Cerebellar nuclear complex (tissue), 1 donor: ENCODE results near the gene ATXN2L.
A peak's percentile ranks its signal among the peaks of the same experiment; 100 is the strongest.
"Not testable (repeated sequence)": the region's sequence is repeated elsewhere in the genome, so short reads cannot be mapped to it uniquely, and the experiment has no call there.

Experiments
- DNase-seq, 2 experiments: peaks; one replicate each; lab custom pipeline; 2025; lab: John Stamatoyannopoulos, UW

The ATXN2L gene, protein sequence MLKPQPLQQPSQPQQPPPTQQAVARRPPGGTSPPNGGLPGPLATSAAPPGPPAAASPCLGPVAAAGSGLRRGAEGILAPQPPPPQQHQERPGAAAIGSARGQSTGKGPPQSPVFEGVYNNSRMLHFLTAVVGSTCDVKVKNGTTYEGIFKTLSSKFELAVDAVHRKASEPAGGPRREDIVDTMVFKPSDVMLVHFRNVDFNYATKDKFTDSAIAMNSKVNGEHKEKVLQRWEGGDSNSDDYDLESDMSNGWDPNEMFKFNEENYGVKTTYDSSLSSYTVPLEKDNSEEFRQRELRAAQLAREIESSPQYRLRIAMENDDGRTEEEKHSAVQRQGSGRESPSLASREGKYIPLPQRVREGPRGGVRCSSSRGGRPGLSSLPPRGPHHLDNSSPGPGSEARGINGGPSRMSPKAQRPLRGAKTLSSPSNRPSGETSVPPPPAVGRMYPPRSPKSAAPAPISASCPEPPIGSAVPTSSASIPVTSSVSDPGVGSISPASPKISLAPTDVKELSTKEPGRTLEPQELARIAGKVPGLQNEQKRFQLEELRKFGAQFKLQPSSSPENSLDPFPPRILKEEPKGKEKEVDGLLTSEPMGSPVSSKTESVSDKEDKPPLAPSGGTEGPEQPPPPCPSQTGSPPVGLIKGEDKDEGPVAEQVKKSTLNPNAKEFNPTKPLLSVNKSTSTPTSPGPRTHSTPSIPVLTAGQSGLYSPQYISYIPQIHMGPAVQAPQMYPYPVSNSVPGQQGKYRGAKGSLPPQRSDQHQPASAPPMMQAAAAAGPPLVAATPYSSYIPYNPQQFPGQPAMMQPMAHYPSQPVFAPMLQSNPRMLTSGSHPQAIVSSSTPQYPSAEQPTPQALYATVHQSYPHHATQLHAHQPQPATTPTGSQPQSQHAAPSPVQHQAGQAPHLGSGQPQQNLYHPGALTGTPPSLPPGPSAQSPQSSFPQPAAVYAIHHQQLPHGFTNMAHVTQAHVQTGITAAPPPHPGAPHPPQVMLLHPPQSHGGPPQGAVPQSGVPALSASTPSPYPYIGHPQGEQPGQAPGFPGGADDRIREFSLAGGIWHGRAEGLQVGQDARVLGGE

DNA sequence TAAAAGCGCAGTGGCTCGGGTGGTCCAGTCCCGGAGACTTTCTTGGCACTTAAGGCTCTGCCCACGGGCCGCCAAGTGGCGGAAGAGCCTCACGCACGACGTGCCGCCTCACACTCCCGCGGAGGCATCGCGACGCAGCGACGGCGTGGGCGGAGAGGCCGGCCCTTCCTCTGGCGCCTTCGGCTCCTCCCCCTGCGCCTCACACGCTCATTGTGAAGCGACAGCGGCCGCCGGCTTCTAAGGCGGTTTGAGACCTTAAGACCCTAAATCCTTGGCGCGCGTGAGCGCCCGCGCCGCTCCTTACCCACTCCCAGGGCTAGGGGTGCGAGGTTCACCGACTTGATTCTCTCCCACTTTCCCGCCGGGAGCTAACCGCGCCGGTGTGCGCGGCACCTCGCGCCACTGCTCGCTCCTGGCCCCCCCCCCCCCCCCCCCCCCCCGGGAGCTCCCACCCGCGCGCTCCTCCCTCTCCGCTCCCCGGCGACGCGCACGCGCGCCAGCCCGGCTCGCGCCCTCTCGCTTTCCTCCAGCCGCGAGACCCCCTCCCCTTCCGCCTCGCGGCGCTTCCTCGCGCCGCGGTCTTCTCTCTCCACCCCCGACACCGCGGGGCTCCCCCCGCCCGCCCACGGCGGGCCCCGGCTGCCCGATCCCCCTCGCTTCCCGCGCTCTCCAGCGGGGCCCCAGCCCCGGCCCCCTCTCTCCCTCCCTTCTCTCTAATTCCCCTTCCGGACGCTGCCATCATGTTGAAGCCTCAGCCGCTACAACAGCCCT, at the start of gene ATXN2L:
Gene ATXN2L, plus strand, starts transcription at position 480 of the 771 bp plus-strand sequence. Its CDS starts 261 bp downstream, at position 741.
- DNase-seq, result peak in 1 of 2 experiments; percentile 57

DNA sequence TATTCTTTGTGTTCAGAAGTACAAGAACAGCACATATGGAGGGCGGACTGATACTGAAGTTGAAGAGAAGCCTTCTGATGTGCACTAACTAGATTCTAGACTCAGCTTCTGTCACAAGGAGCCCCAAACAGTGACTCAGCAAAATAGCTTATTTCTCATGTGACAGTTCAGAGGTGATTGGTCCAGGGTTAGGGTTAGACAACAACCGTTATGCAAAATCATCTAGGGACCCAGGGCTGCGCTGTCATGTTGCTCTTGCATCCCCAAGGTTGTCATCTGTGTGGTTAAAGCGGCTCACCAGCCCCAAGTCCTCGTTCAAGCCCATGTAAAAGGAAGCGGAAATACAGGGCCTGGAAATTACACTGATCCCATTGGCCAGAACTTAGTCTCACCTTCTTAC, 41.1 kb upstream of the ATXN2L start:
- not testable (repeated sequence) for DNase-seq

DNA sequence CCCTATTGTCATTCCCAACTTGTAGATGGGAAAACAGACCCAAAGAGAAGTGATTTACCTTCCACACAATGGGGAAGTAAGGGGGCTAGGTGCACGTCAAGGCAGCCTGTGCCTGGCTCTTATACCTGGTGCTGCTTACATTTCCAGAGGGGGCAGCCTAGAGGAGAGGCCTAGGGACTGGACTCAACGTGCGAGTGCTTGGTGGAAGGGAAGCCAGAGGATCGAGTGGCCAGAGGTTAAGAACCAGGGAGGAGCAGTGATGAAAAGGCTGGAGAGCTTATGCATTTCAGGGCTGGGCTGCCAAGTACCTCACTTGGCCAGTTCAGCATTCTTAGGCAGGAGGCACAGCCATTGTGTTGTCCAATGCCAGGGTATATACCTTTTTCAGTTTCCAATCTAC, 40.4 kb upstream of the ATXN2L start:
- not testable (repeated sequence) for DNase-seq

DNA sequence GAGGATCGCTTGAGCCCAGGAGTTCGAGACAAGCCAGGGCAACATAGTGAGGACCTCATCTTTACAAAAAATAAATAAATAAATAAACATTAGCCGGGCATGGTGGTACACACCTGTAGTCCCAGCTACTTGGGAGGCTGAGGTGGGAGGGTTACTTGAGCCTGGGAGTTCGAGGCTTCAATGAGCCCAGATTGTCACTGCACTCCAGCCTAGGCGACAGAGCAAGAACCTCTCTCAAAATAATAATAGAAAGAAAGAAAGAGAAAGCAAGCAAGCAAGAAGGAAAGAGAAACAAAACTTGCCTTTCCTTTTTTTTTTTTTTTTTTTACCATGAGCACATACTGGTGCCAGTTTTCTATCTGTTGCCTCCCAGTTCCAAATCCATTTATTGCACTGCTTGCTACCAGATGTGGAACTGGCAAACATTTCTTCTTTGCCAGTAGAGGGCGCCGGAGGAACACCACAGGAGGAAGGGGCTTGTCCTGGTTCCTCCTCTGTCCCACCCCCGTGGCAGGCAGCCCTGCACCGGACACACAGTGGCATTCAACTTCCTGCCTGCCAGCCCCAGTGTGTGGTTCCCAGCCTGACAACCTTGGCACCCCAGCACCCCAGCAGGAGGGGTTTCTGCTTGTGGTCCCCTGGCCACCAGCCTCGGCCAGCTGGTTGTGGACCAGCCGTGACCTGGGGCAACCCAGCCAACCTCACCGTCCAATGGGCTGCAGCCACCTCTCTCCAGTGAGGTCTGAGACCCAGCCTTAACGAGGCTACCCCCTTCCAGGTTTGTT, 20.4 kb upstream of the ATXN2L start:
- not testable (repeated sequence) for DNase-seq

DNA sequence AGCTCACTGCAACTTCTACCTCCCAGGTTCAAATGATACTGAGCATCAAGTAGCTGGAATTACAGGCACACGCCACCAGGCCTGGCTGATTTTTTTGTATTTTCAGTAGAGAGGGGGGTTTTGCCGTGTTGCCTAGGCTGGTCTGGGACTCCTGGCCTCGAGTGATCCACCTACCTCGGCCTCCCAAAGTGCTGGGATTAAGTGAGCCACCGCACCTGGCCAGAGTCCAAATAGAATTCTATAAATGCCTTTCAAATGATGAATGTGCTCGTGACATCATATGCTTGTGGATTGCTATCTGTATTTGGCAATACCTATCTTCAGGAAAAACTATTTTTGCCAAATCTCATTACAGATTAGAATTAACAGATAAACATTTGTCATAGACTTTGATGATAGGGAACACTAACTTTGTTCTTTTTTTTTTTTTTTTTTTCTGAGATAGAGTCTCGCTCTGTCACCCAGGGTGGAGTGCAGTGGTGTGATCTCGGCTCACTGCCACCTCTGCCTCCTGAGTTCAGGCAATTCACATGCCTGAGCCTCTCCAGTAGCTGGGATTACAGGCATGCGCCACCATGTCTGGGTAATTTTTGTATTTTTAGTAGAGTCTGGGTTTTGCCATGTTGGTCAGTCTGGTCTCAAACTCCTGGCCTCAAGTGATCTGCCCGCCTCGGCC, 15.2 kb upstream of the ATXN2L start:
- not testable (repeated sequence) for DNase-seq

DNA sequence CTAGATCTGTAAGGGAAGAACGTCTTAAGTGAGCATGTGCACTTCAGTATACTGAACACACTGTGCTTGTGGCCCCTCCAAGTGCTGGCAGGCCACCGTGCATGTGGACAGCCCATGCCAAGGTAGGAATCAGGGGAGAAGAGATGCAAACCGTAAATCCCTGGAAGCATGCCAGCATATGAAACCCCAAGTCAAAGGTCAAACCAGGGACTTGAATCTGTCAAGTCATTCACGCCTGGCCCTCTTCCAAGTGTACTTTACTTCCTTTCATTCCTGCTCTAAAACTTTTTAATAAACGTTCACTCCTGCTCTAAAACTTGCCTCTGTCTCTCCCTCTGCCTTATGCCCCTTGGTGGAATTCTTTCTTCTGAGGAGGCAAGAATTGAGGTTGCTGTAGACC, 2.8 kb upstream of the ATXN2L start:
- no peak for DNase-seq

DNA sequence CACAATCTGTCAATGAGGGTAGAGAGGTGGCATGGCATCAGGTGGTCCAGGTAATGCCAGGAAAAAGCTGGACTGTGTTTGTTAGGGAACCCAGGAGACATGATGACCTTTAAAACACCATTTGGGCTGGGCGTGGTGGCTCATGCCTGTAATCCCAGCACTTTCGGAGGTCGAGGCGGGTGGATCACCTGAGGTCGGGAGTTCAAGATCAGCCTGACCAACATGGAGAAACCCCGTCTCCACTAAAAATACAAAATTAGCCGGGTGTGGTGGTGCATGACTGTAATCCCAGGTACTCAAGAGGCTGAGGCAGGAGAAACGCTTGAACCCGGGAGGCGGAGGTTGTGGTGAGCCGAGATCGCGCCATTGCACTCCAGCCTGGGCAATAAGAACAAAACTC, 2.3 kb upstream of the ATXN2L start:
- not testable (repeated sequence) for DNase-seq

DNA sequence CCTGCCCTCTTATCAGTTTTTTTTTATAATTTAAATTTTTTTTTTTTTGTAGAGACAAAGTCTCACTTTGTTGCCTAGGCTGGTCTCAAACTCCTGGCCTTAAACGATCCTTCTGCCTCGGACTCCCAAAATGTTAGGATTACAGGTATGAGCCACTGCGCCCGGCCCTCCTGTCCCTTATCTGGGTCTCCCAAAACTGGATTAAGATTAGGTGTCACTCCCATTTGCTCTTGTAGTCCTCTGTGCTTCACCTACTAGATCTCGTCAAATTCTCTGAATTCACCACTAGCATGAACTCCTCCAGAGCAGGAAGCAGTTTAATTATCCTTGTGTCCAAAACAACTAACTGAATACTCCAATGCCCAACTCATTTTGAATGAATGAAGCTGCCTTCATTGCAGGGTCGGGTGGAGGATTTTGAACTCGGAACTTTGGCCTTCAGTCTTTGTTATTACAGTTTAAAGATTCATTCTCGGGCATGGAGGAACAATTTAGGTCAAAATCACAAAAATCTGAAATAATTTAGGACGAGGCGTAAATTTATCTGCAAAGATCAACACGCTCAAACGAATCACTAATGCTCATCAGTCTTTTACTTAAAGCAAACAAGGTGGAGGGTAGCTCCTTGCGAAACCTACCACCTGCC, 802 bp upstream of the ATXN2L start:
- DNase-seq, result no peak

DNA sequence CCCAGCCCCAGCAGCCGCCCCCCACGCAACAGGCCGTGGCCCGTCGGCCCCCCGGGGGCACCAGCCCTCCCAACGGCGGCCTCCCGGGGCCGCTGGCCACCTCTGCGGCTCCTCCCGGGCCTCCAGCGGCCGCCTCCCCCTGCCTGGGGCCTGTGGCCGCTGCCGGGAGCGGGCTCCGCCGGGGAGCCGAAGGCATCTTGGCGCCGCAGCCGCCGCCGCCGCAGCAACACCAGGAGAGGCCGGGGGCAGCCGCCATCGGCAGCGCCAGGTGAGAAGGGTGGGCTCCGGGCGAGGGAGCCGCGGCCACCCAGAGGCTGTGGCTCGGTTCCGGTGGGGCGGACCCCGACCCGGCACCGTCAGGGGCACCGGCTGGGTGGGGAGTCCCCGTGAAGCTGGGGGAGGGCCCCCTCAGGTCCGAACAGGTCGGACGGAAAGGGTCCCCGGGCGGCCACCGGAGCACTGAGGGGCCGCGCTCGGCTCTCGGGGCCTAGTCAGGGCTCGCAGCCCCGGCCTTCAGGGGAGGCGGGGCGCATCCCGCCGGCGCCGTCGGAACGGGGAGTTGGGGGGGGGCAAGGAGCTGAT, 583 bp downstream of the ATXN2L start:
- DNase-seq, result no peak

DNA sequence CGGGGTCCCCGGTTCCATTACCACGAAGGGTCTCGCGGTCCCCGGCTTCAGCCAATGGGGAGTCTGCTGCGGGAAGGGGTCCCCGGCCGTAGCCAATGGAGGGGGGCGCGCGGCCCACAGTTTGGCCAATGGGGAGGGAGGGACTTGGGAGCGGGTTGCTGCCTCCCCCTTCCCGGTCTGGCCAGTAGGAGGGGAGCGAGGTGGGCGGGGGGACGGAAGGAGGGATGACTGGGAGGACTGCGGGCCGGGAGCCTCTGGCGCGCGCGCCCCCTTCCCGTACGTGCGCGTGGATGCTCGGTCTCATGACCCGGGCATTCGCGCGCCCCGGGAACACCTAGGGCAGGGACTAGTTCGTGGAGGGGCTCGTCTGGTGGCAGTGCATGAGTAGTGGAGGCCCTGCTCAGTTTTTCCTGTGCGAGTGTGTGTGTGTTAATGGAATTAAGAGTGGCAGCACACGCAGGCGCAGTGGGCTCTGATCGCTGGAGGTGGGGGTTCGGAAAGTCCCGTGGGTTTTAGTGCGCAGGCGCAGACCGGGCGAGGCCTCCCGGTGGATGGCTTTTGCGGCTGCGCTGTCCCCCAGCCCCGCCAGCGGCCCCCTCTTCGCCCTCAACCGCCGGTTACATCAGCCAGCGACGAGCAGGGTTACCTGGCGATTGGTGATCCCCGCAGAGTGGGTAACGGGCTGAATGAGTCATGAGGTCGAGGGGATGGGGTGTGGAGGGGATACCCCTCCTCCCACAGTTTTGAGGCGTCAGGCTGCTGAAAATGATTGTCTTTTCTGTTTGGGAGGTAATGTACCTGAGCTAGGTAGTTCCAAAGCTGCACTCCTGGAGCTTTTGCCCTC, 1.3 kb downstream of the ATXN2L start:
- DNase-seq, result peak; percentile 65 to 82

DNA sequence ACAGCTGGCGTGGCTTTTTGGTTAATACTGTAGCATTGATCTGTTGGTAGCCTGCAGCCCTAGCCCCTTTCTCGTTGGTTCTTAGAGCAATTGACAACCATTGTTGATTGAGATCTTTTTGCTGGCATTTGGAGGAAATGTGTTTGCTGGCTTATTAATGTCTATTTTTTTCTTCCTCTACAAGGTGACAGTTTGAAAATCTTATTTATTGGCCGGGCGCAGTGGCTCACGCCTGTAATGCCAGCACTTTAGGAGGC, 1.8 kb downstream of the ATXN2L start:
- DNase-seq, result no peak

DNA sequence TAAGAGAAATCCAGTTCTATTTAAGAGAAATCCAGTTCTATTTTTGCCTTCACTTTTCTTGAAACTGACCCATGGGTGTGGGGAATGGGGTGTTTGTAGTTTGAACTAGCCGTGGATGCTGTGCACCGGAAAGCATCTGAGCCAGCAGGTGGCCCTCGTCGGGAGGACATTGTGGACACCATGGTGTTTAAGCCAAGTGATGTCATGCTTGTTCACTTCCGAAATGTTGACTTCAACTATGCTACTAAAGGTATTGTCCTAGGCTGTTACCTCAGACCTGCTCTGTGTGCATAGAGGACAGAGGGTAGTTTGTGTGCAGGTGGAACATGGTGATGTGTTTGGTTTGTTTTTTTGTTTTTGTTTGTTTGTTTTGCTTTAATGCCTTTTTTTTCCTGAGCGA, 3.3 kb downstream of the ATXN2L start:
- no peak for DNase-seq

DNA sequence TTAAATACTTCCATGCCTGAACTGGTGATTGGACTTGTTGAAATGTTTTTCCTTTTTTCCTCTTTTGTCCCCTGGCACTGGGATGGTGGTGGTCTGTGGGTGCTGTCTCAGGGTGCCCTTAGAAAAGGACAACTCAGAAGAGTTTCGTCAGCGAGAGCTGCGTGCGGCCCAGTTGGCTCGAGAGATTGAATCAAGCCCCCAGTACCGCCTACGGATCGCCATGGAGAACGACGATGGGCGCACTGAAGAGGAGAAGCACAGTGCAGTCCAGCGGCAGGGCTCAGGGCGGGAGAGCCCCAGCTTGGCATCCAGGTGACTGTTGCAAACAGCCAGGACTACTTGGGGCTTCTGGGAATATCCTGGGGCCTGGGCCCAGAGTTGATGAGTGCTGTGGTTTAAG, 6.9 kb downstream of the ATXN2L start:
- DNase-seq, result no peak

DNA sequence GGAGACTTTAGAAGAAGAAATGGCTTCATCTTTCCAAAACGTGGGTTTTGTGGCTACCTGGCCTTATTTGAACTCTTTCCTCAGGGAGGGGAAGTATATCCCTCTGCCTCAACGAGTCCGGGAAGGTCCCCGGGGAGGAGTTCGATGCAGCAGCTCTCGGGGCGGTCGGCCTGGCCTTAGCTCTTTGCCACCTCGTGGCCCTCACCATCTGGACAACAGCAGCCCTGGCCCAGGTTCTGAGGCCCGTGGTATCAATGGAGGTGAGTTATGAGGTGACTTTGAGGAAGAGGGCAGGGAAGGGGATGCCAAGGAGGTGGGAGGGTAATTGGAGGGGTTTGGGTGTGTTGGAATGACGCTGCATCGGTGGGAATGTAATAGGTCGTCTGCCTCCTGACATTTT, 7.7 kb downstream of the ATXN2L start:
- DNase-seq, result no peak

DNA sequence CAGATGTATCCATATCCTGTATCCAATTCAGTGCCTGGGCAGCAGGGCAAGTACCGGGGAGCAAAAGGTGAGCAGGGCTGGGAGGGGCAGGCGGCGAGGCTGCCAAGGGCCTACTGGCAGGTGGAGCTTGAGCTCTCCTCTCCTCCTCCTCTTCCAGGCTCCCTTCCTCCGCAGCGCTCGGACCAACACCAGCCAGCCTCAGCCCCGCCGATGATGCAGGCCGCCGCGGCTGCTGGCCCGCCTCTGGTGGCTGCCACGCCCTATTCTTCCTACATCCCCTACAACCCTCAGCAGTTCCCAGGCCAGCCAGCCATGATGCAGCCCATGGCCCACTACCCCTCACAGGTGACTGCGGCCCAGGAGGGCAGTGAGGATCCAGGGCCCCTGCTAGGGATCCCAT, 11.6 kb downstream of the ATXN2L start:
- no peak for DNase-seq

DNA sequence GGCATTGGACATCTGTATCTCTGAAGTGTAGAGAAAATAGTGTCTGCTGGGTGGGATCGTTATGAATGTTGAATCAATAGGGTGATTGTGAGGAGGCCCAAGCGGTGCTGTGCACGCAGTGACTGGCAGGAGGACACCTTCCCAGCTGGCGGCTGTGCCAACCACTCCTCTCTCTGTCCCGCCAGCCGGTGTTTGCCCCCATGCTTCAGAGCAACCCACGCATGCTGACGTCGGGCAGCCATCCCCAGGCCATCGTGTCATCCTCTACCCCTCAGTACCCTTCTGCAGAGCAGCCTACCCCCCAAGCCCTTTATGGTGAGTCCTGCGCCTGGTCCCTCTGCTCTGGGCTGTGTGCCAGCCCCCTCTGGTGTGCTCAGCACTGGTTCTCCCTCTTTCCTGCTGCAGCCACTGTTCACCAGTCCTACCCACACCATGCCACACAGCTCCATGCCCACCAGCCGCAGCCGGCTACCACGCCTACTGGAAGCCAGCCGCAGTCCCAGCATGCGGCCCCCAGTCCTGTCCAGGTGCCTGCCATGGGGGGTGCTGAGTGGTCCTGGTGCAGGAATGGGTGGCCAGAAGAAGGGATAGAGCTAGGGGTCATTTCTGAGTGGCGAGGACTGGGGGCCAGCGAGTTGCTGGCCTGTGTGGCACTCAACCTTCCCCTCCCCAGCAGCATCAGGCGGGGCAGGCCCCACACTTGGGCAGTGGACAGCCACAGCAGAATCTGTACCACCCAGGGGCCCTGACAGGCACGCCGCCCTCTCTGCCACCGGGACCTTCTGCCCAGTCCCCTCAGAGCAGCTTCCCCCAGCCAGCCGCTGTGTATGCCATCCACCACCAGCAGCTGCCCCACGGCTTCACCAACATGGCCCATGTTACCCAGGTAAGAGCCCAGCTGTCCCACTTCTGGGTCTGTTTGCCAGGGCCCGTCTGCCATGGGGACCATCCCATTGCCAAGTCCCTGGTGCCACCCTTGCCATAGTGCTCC, 12.4 kb downstream of the ATXN2L start:
- no peak for DNase-seq

DNA sequence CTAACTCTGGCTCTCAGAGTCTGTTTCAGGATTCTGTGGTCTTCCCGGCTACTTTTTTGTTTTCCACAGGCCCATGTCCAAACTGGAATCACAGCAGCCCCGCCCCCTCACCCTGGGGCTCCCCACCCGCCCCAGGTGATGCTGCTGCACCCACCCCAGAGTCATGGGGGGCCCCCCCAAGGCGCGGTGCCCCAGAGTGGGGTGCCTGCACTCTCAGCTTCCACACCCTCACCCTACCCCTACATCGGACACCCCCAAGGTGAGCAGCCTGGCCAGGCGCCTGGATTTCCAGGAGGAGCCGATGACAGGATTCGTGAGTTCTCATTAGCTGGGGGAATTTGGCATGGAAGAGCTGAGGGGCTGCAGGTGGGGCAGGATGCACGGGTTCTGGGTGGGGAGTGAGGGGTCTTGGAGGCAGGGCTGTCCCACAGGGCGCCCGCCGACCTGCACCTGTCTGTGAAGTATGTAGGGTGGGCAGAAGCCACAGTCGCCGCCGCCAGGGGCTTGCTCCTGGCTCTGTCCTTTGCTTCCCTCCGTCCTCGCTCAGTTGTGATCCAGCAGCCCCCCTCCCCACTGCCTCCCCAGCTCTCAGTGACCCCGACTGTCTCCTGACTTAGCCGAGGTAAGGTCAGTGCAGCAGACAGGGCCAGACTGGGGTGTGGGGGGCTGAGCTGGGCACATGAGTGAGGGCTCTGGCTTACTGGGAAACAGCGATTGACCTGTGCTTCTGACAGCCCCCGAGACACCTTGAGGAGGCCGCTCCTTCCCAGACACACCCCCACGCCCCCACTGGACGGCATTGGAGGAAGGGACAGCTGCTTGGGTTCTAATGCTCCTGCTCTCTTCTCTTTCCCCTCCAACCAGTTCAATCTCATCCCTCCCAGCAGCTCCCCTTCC, 13.3 kb downstream of the ATXN2L start:
- DNase-seq, result no peak
